Measurements from ENCODE around the gene TIGAR.

Gene TIGAR, protein sequence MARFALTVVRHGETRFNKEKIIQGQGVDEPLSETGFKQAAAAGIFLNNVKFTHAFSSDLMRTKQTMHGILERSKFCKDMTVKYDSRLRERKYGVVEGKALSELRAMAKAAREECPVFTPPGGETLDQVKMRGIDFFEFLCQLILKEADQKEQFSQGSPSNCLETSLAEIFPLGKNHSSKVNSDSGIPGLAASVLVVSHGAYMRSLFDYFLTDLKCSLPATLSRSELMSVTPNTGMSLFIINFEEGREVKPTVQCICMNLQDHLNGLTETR

DNA sequence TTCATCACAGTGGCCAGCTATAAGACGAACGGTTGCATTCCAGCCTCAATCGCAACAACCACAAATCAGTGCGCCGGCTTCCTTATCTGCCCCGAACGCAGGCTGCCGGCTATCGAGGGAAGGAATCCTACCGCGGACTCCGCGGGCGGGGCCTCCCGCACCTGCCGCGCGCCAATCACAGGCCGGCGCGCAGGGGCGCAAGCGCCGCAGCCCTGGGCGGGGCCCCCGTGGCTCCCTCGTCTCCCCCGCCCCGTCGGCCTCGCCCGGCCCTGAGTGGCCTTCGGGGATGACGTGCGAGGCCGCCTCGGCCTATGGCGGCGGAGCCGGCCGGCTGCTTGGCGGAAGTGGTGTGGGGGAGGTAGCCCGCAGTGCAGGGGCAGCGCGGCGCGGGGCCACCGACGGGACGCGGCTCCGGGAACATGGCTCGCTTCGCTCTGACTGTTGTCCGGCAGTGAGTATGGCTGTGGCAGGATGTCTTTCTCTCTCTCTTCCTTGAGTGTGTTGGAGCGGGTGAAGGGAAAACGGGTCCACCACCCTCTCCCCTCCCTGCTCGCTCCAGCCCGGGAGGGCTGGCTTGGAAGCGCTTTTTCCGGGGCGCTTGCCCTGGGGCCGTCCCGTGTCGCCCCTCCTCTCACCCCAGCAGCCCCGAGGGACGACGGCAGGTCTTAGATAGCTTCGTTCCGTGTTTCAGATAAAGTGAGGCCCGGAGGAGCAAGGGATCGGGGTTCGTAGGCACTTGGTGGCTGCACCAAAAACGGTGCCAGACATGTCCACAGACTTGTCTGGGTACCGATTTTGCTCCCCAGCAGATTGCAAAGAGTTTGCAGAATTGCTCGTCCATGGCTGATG, at the start of gene TIGAR:
TIGAR (plus strand) TSS at position 361 of the 849 bp plus-strand sequence; CDS start at position 420, 59 bp downstream.
- DNase-seq (ENCODE audit: low spot score), result peak; percentile 98

DNA sequence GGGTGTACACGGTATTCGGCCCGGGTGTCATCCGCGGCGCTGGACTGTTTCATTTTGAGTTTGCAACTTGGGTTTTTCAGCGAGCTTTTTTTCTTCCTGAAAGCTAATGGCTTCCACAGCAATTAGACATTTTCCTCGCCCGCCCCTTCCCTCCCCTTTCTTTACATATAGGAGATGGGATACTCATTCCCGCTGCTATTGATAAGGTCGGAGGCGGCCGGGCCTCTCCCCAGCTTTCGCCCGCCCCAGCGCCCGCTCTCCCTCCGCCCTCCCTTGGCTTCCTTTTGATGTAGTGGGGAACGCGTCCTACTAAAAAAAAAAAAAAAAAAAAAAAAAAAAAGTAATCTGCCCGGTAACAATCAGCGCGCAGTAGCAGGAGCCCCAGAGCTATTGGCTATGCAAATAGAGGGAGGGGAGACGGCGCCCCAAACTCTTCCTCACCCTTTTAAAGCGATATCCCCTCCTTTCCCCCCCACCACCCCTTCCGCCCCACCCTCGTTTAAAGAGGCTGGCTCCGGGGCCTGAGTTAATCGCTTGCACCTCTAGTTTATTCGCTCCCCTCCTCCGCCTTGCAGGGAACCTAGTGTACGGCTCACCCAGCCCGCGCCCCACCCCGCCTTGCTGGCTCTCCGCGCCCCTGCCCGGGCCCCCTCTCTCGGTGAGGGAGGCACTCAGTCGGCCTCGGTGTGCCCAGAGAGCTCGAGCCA, 49.1 kb upstream of the TIGAR start:
- no peak for DNase-seq (ENCODE audit: low spot score)

DNA sequence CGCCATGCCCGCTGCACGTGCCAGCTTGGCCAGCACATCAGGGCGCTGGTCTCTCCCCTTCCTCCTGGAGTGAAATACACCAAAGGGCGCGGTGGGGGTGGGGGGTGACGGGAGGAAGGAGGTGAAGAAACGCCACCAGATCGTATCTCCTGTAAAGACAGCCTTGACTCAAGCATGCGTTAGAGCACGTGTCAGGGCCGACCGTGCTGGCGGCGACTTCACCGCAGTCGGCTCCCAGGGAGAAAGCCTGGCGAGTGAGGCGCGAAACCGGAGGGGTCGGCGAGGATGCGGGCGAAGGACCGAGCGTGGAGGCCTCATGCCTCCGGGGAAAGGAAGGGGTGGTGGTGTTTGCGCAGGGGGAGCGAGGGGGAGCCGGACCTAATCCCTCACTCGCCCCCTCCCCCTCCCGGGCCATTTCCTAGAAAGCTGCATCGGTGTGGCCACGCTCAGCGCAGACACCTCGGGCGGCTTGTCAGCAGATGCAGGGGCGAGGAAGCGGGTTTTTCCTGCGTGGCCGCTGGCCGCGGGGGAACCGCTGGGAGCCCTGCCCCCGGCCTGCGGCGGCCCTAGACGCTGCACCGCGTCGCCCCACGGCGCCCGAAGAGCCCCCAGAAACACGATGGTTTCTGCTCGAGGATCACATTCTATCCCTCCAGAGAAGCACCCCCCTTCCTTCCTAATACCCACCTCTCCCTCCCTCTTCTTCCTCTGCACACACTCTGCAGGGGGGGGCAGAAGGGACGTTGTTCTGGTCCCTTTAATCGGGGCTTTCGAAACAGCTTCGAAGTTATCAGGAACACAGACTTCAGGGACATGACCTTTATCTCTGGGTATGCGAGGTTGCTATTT, 48.4 kb upstream of the TIGAR start:
- DNase-seq (ENCODE audit: low spot score), result peak; percentile 91

DNA sequence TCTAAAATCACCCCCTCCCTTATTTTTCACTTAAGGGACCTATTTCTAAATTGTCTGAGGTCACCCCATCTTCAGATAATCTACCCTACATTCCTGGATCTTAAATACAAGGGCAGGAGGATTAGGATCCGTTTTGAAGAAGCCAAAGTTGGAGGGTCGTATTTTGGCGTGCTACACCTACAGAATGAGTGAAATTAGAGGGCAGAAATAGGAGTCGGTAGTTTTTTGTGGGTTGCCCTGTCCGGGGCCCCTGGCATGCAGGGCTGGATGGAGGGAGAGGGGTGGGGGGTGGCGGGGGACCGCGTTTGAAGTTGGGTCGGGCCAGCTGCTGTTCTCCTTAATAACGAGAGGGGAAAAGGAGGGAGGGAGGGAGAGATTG, 47.8 kb upstream of the TIGAR start:
- DNase-seq (ENCODE audit: low spot score), result no peak

DNA sequence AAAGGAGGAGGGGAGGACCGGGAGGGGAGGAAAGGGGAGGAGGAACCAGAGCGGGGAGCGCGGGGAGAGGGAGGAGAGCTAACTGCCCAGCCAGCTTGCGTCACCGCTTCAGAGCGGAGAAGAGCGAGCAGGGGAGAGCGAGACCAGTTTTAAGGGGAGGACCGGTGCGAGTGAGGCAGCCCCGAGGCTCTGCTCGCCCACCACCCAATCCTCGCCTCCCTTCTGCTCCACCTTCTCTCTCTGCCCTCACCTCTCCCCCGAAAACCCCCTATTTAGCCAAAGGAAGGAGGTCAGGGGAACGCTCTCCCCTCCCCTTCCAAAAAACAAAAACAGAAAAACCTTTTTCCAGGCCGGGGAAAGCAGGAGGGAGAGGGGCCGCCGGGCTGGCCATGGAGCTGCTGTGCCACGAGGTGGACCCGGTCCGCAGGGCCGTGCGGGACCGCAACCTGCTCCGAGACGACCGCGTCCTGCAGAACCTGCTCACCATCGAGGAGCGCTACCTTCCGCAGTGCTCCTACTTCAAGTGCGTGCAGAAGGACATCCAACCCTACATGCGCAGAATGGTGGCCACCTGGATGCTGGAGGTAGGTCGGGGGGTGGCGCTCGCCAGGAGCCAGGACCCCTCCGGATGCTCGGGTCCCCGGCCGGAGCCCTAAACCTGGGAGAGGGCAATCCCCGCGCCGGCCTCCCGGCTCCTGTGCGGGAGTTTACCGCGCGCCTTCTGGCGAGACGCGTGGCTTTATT, 47.2 kb upstream of the TIGAR start, which contains the start of gene CCND2:
CCND2 (plus strand) TSS at position 111 of the 744 bp plus-strand sequence; CDS start at position 390, 279 bp downstream.
- peak; percentile 92 for DNase-seq (ENCODE audit: low spot score)

DNA sequence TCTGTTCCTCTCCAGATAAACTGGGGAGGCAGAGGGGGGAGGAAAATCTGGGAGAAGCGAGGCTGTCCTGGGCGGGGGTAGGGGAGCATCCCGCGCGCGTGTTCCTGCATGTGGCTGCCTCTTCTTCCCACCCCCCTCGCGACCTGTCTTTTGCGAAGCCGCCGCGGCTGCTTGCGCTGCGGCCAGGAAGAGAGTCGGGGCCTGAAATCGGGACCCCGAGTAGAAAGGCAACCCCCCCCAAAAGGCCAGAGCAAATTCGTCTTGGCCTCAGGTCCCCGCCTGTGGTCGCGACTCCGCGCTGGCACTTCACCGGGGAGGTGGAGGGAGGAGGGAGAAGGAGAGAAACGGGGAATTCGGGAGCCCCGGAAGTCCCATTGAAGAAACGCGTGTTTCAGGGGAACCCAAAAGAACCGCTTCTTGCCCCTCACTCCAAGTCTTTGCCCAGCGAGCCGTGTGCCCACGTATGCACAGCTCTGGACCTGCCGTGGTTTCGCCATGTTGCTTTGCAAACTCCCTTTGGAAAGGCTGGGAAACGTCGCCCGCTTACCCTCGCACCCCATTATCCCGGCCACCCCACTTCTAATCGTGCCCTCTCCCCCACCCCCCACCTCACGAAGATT, 46.5 kb upstream of the TIGAR start:
- DNase-seq (ENCODE audit: low spot score), result peak; percentile 68

DNA sequence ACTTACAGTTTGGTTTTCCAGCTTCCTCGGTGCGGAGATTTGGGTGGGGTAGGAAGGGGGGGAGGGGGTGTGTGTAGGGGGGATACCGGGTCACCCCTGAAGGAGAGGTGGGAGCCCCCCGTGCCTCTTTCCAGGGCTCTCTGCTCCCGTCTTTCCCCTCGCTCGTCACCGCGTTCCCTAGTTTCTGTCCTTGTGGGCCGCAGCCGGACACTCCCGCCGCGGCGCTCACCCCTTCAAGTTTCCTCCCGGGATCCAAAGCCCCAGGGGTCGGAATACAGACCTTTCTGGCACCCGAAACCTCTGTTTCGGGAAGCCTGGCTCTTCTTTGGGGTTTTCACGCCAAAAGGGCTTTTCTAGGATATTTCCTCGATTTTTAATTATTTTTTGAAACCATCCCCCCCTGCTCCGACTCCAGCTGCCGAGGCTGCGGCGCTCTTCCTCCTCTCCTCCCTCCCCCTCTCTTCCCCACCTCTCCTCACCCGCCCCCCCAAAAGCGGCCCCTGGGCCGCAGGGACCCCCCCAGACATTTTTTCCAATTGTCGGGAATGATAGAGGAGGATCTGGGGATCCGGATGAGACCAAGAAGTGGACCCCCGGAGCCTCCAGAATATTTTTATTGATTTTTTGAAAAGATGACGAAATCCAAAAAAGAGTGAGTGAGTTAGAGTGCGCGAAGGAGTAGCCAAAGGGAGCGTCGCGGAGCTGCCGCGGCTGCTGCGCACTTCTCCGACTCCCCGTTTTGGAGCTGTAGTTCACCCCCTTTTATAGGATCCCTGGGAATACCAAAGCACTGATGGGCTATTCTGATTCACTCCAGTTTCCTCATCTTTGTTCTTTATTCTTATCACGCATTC, 45.8 kb upstream of the TIGAR start:
- DNase-seq (ENCODE audit: low spot score), result peak; percentile 63

DNA sequence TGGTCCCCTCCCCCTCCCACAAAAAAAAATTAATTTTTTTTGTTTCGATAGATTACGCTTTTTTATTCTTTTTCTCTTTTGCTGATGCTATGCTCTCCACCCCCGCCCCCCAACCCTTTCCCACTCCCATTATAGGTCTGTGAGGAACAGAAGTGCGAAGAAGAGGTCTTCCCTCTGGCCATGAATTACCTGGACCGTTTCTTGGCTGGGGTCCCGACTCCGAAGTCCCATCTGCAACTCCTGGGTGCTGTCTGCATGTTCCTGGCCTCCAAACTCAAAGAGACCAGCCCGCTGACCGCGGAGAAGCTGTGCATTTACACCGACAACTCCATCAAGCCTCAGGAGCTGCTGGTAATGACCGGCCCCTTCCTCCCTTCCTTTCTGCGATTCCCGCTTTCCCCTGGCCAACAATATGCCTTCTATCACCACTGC, 45.1 kb upstream of the TIGAR start:
- peak; percentile 63 for DNase-seq (ENCODE audit: low spot score)

DNA sequence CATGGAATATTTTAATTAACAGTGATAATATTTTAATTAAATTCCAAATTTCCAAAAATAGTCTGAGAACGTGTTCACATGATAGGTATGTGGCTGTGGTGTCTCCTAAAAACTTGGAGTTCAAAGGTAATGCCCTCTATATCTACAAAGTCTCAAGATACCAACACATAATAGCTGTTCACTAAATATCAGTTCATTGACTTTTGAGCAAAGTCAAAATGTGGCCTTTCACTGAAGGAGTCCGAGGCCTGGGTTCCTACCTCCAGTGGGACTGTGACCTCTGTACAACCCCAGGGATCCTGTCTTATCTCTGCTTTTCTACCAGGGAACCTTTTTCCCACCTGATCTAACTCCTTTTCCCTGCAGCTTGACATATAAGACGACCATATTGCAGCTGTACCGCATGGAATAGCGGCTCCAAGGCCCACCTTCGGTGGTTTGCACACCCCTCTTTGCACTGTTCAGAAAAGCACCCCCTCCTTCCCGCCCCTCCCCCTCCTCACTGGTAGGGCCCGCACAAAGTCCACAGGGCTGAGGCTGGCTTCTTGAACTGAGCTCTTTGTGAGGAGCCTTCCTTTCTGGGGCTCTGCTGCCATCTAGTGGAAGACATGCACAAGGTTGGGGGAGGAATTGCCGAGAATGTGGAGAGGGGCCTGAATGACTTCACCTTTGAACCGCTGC, 44.3 kb upstream of the TIGAR start:
- peak; percentile 94 for DNase-seq (ENCODE audit: low spot score)

DNA sequence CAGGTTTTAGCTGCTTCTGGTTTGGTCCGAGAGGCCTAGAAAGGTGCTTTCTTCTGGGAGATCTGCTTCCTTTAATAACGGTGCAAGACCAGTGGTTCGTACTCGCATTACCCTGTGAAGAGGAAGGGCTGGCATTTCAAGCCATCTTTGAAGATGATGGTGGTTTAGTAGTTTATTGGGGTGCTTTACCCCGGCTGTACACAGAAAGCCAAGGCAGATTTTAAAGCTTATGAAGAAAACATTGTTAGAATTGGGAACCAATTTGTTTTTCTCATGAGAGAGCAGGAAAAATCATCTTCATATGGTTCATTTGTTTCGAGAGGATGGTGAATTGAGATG, 43.8 kb upstream of the TIGAR start:
- no peak for DNase-seq (ENCODE audit: low spot score)

DNA sequence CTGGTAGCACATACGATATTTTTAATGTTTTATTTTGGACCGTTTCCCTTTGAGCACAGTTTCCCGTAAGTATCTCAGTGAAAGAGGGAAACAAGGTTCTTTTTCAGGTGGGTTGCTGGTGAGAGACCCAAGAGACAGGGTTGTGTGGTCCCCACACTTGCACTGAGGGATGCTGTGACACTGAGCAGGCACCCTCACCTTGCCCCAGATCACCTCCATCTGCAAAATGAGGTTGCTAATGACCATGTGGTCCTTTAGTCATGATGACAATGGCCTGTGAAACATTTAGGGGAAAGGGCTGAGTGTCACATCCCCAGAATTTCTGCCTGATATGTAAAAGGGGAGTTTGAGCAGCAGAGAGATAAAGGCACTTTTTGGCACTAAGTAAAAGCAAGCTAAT, 43.2 kb upstream of the TIGAR start:
- peak; percentile 30 for DNase-seq (ENCODE audit: low spot score)

DNA sequence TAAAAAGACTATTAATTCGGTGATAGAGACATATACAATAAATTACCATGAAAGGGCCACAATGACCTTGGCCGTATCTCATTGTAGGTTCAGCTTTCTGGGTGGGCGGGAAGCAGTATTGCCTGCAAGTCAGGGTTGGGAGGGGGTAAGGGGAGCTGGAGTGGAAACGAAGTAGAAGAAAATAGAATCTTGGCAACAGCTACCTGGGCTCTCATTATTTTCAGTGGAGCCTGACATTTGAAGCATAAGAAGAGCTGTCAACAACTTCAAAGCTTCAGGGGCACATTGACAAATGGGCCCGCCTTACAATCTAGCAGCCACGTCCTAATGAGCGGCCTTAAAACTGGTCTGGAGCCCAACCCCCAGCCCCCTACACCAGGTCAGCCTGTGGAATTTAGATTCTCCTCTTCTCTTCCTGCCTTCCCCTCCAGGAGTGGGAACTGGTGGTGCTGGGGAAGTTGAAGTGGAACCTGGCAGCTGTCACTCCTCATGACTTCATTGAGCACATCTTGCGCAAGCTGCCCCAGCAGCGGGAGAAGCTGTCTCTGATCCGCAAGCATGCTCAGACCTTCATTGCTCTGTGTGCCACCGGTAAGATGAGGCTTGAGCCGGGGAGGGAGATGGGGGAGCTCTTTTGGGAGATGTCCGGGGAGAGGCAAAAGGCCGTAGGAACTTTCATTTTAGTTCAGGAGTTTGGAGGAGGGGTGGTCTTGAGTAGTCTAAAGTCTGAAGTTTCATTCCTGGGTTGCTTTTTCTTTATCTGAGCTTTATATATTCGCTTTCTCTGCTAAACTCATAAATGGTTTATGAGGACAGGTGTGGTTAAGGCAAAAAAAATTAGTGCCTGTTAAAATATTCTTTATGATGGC, 42.5 kb upstream of the TIGAR start:
- peak; percentile 44 for DNase-seq (ENCODE audit: low spot score)

DNA sequence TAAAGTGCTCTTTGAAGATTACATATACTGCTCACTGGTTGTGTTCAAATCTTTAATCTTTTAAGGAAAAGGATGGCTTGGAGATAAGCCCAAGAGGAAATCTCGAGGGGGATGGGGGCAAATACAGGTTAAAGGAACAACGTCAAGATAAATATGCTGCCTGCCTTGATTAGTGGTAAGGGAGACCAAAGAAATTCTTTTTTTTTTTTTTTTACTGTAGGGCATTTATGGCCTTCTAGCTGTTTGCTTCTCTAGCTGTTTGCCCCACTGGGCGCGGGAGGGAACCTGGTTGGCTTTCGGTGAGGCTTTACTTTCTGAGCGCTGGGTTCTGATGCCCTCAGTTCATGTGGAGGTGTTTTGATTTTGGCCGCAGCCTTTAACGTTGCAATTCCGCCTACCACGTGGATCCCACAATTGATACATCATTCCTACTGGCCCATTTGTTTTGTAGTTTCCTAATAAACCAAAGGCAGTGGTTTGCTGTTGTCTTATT, 41.8 kb upstream of the TIGAR start:
- peak; percentile 34 for DNase-seq (ENCODE audit: low spot score)

DNA sequence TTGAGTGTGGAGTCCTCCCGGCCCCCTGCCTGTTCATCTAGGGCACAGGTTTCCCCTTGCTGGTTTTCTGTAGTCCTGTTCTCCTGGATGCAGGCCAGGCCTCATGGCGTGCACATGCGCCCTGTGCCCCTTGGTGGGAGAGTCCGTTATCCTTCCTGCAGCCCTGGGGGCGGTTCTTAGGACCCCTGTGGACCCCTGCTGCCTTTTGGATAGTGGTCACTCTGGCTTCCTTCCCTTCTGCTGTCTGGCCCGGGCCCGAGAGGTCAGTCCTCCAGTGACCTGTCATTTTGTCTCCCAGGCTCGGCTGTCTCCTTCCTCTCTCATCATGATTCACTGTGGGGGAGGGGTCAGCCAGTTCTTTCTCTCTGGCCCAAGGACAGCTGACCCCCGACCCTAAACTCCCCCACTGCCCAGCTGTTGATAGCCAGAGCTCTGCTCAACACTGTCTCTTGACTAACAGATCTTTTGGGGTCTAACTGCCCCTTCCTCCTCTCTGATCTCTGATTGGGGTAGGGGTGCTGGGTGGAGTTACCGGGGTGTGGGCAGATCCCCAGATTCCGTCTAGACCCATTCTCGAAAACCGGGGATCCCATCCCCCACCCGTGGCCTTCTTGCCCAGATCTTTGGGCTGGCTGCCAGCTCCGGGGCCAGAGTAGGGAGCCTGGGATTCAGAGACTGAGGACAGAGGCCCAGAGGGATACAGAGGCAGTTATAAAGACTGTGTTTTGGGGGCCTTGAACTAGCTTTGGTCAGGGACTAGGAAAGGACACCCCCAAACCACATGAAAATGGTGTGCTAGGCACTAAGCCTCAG, 40.5 kb upstream of the TIGAR start:
- peak; percentile 68 for DNase-seq (ENCODE audit: low spot score)

DNA sequence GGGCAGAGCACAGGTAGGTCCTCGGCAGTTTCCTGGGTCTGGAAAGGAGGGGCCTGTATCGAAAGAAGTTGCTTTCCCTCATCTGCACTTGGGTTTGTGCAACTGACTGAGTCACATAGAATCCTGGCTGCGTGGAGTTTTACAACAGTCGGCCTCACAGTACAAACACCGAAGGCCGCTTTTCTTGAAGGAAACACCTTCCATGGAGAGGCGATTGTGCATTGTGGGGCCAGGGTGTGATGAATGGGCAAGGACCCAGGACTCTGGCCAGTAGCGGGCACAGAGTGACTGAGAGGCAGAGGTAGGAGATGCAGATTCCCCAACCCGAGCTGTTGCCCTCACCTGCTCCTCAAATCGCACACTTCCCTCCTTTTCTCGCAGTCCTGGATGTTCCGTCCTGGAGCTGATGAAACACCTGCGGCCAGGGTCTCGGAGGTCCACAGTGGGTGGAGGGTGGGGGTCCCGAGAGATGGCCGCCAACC, 39.8 kb upstream of the TIGAR start:
- DNase-seq (ENCODE audit: low spot score), result peak; percentile 45

DNA sequence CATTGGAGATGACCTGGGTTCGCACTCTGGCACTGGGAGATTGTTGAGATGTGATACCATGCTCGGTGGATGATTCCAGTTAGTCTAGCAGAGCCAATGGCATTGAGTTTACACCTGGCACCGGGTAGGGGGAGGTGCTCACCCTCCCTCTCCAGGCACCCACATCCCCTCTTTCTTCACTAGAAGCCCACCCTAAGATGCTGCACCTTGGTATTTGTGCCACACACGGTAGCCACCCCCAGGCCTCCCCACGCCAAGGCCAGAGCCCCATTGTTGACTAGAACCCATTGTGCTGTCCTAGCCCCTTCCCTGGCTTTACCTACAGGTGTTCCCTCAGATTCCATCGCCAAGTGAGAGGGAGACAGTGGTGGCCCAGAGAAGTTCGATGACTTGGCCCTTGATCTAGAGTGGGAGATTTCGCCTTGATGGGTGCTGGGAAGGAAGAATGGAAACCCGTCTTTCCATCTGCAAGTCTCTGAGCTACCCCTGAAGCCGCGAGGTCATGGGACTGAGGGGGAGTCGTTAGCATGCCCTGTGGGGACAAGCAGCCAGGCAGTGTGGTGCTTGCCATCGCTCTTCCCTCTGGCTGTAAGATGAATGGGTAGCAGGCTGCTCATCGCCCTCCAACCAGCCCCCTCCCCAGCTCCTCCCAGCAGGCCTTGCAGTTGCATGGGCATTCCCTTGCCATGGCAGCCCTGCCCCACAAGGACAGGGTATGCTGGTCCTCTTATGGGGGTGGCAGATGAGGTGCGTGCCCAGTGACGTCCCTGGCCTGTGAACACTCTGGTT, 38.7 kb upstream of the TIGAR start:
- DNase-seq (ENCODE audit: low spot score), result peak; percentile 44

Measured in ecto neural progenitor cell (in vitro differentiated cells).